Measurements from ENCODE around the gene ACTR2. TPM values are rescaled to one million over a fixed set of nuclear protein-coding genes. Genes with fewer than 3 reads are reported as not detected.
"Not testable (repeated sequence)": the region's sequence is repeated elsewhere in the genome, so short reads cannot be mapped to it uniquely, and the experiment has no call there.

ACTR2 gene
- polyA plus RNA-seq, 3 donors: 175 to 209 (median 185) TPM

DNA sequence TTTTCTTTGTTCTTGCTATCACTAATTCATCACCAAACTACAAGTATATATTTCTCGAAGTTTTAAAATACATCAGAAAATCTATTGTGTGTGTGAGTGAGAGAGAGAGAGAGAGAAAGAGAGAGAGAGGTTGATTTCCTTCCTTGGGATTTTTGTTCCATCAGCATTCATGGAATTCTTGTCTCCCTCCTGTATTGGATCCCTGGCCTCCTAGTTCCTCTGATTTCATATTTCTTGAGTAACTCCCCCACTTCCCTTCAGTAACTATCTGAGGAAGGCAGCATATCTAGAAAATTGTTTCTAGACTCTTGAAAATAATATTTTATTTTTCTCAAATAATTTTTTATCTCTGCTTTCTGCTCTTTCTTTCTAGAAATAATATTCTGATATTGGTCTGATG lies 13.3 kb upstream of the ACTR2 start:
- DNase-seq (ENCODE audit: extremely low read depth in 1 of 11, low read depth in 9 of 11, low spot score in 4 of 11): no peak

DNA sequence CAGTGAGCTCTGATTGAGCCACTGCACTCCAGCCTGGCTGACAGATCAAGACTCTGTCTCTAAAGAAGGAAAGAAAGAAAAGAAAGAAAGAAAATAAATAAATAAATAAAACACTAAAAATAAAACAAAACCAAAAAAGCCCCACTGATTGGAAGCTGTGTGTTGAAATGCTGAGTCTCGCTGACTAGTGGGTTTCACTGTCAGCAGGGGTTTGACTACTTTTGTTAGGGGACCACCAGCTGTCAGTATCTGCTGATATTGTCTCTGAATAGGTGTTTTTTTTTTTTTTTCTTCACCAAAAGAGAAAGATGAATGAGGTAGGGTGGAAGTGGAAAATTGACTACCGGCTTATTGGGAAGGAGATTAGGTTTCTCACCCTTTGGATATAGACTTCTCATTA lies 12.8 kb upstream of the ACTR2 start:
- no peak for DNase-seq (ENCODE audit: extremely low read depth in 1 of 11, low read depth in 9 of 11, low spot score in 4 of 11)

DNA sequence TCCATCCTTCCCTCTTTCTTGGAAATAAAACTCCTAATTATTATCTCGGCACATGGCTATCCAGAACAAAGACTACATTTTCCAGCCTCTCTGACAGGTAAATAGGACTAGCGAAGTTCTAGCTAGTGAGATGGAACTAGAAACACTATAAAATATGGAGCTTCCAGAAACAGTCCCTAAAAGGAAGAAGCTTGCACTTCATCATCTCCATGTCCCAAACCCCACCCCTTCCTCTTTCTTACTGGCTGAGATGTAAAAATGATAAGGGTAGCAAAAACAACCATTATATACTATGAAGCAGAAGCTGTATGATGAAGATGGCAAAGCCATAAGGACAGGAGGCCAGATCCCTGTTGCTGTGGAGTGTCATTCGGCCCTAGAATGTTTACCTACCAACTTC lies 11.7 kb upstream of the ACTR2 start:
- DNase-seq (ENCODE audit: extremely low read depth in 1 of 11, low read depth in 9 of 11, low spot score in 4 of 11): no peak

- no peak for DNase-seq (ENCODE audit: extremely low read depth in 1 of 11, low read depth in 9 of 11, low spot score in 4 of 11)
Observed at GRCh38 chr2:65220432-65221131, 7.0 kb upstream of the ACTR2 start.

GRCh38 chr2:65221275-65221674 lies 6.4 kb upstream of the ACTR2 start:
- not testable (repeated sequence) for DNase-seq (ENCODE audit: extremely low read depth in 1 of 11, low read depth in 9 of 11, low spot score in 4 of 11)

DNA sequence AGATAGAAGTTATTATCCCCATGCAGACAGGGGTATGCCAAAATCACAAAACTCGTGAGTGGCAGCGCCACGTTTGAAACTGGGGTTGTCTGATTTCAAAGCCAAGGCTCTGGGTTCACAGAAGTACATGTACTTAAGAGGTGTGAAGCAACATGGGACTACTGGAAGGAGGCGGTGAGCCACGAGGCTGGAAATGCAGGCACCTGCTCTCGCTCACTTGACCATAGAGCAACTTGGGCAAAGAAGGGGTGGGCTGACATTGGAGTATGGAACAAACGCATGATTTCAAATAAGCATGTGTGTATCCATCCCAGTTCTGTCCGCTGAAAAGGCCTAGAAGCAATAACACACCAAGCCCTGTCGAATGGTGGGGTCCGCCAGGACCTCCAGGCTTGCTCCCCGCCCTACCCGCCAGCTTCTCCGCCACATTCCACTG lies 593 bp upstream of the ACTR2 start:
- peak in 5 of 11 donors; percentile 3 to 26 (median 12) for DNase-seq (ENCODE audit: extremely low read depth in 1 of 11, low read depth in 9 of 11, low spot score in 4 of 11)

DNA sequence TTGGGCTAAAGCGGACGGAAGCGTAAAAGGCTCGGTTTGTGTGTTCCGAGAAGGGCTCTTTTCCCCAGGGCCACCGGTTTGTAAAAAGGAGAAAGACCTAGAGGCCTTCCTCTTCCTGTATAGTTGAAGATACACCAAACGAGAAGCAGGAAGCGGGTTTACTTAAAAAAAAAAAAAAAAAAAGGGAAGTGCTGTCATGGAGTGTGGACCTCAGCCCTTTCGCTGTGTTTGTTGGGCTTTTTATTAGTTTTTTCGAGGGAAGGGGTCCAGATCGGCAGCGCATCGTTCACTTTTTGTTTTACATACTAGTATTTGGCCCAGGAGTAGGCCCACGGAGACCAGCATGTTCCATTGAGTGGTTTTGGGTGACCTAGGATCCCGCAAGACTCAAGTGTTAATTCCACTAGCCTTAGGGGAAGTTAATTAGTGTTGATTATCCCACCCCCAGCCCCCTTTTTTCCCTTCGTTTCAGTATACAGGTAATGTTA lies 676 bp downstream of the ACTR2 start:
- DNase-seq (ENCODE audit: extremely low read depth in 1 of 11, low read depth in 9 of 11, low spot score in 4 of 11): peak in 7 of 11 donors; percentile 15 to 47 (median 29)

DNA sequence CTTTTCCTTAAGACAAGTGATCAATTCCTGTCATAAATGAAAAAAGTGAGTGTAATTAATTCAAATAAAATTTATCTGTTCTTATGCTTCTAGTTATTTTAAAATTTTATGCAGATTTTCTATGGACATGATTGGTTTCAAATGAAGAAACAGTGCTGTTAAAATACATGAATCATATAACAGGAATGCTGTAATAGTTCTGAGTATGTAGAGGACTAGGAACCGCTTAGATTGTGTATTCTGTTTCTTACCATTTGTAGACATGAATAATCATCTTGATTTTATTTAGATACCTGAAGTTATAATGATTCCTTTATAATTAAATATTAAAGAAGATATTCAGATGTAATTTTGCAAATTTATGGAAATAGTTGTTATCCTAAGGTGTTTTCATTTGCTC lies 3.5 kb downstream of the ACTR2 start:
- DNase-seq (ENCODE audit: extremely low read depth in 1 of 11, low read depth in 9 of 11, low spot score in 4 of 11): no peak

- DNase-seq (ENCODE audit: extremely low read depth in 1 of 11, low read depth in 9 of 11, low spot score in 4 of 11): no peak
Observed at GRCh38 chr2:65231892-65232477, 4.4 kb downstream of the ACTR2 start.

DNA sequence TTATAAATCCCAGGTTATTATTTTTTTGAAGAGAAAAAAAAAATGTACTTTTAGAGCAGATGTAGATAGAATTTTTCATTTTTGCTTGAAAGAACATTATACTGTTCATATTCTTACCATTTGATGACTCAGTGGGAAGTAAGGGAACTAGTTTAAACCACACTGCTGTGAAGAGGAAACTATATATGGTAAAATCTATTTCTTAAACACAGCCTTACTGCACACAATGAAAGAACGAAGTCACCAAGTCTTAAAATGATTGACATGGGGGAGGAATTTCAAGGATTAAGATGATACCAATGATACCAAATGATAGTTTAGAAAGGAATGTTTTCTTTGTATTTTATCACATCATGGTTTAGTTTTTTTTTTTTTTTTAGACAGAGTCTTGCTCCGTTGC lies 5.0 kb downstream of the ACTR2 start:
- no peak for DNase-seq (ENCODE audit: extremely low read depth in 1 of 11, low read depth in 9 of 11, low spot score in 4 of 11)

DNA sequence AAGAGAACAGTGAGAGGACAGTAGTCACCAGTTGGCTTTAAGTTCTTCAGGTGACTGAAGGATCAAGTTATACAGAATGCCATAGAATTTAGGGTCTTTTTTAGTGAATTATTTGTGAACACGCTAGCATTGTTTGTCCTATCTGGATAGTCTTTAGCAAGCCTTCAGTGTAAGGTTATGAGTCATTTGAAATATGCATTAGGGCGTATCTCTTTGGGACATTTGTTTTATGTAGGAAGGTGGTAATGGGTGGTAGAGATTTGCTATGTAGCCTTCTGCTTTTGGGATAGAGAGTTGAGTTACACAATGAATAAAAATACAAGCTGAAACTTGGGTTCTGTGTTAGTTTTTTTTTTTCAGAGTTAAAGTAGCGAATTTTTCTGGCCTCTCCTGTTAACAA lies 13.0 kb downstream of the ACTR2 start:
- DNase-seq (ENCODE audit: extremely low read depth in 1 of 11, low read depth in 9 of 11, low spot score in 4 of 11): no peak

GRCh38 chr2:65244452-65244851 lies 16.8 kb downstream of the ACTR2 start:
- DNase-seq (ENCODE audit: extremely low read depth in 1 of 11, low read depth in 9 of 11, low spot score in 4 of 11): not testable (repeated sequence)

GRCh38 chr2:65252640-65253039 lies 25.0 kb downstream of the ACTR2 start:
- DNase-seq (ENCODE audit: extremely low read depth in 1 of 11, low read depth in 9 of 11, low spot score in 4 of 11): no peak

GRCh38 chr2:65255356-65255755 lies 27.7 kb downstream of the ACTR2 start:
- no peak for DNase-seq (ENCODE audit: extremely low read depth in 1 of 11, low read depth in 9 of 11, low spot score in 4 of 11)

DNA sequence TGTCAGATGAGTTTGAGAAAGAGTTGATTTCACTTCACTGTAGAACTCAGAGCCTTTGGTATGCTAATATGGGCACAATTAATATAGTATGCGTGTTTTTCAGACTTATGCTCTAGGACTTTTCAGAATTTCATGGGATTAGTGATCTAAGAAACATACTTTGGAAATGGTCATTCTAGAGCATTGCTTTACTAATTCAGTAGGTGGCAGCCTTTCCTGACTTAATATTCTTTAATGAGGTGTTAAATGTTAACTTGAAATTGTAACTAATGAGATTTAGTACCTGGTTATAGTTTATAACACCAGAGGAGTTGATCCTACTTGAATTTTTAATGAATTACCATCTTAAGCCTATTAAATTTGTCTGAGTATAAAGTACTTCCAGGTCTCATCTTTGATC lies 28.4 kb downstream of the ACTR2 start:
- DNase-seq (ENCODE audit: extremely low read depth in 1 of 11, low read depth in 9 of 11, low spot score in 4 of 11): no peak

- DNase-seq (ENCODE audit: extremely low read depth in 1 of 11, low read depth in 9 of 11, low spot score in 4 of 11): not testable (repeated sequence)
Observed at GRCh38 chr2:65257866-65258265, 30.2 kb downstream of the ACTR2 start.

GRCh38 chr2:65261676-65262075 lies 34.0 kb downstream of the ACTR2 start:
- DNase-seq (ENCODE audit: extremely low read depth in 1 of 11, low read depth in 9 of 11, low spot score in 4 of 11): no peak

GRCh38 chr2:65263262-65263661 lies 35.6 kb downstream of the ACTR2 start:
- no peak for DNase-seq (ENCODE audit: extremely low read depth in 1 of 11, low read depth in 9 of 11, low spot score in 4 of 11)

DNA sequence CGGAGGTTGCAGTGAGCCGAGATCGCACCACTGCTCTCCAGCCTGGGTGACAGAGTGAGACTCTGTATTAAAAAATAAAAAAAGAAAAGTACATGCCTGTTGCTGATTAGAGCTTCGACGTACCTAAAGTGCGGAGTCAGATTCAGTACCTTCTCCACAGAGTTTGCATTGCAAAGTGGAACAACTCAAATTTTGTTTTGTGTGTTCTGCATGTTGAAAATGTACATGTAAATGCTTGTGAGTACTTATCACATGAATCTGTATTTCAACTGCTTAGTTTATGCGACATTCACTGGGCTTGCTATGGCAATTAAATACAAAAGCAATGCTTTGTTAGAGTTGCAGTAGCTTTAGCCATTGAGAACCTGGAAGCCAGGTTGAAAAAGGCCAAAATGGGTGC lies 36.4 kb downstream of the ACTR2 start:
- DNase-seq (ENCODE audit: extremely low read depth in 1 of 11, low read depth in 9 of 11, low spot score in 4 of 11): no peak

GRCh38 chr2:65264821-65265670 lies 37.4 kb downstream of the ACTR2 start:
- peak in 9 of 11 donors; percentile 49 to 86 (median 79) for DNase-seq (ENCODE audit: extremely low read depth in 1 of 11, low read depth in 9 of 11, low spot score in 4 of 11)
